ENCODE measurements around the gene MRNIP.

The MRNIP gene

DNA sequence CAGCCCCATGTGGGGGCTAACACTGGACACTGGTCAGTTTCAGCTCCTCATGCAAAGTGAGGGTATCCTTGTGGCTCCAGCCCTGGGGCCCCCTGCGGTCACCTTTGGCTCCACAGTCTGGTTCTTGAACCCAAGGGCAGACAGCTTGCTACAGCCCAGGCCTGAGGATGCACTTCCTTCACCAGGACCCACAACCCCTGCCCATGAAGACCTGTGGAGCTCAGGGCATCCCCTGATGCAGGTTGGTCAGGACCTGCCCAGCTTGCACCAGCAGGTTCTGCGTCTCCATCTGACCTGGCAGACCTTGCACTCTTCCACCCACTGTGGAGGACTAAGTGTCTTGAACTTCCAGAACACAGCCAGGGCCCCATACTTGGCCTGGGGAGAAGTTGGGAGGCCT lies 3.7 kb upstream of the MRNIP start:
- no peak for DNase-seq (ENCODE audit: low read depth)
- no peak overlapping the region for H3K4me3 ChIP-seq (ENCODE audit: low read depth, low read length)
- TF ChIP-seq, protein P1, sequence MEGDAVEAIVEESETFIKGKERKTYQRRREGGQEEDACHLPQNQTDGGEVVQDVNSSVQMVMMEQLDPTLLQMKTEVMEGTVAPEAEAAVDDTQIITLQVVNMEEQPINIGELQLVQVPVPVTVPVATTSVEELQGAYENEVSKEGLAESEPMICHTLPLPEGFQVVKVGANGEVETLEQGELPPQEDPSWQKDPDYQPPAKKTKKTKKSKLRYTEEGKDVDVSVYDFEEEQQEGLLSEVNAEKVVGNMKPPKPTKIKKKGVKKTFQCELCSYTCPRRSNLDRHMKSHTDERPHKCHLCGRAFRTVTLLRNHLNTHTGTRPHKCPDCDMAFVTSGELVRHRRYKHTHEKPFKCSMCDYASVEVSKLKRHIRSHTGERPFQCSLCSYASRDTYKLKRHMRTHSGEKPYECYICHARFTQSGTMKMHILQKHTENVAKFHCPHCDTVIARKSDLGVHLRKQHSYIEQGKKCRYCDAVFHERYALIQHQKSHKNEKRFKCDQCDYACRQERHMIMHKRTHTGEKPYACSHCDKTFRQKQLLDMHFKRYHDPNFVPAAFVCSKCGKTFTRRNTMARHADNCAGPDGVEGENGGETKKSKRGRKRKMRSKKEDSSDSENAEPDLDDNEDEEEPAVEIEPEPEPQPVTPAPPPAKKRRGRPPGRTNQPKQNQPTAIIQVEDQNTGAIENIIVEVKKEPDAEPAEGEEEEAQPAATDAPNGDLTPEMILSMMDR (IDR thresholded peaks at IDR 0.05; ENCODE audit: insufficient read depth, low read depth, low read length, missing control alignments) = no peak

DNA sequence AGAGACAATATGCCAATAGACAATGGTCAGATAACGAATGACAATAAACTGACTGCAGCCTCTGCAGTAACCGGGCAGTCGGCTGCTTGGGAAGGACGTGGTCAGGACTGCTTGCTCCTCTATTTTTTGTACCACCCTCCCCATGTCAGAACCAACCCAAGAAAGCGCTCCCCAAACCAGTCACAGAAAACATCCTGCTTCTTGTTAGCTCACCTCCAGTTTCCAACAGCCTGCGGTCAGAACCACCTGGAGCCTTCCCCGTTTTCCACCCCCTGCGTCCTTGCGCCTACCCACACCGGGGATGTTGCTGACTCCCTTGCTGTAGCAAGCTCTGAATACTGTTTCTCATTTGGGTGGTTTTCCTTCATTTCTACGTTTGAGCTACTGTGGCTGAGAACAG lies 1.7 kb upstream of the MRNIP start:
- H3K4me3 ChIP-seq (ENCODE audit: low read depth, low read length) = no peak overlapping the region
- TF ChIP-seq, protein P1 (IDR thresholded peaks at IDR 0.05; ENCODE audit: insufficient read depth, low read depth, low read length, missing control alignments) = no peak
- no peak for DNase-seq (ENCODE audit: low read depth)

DNA sequence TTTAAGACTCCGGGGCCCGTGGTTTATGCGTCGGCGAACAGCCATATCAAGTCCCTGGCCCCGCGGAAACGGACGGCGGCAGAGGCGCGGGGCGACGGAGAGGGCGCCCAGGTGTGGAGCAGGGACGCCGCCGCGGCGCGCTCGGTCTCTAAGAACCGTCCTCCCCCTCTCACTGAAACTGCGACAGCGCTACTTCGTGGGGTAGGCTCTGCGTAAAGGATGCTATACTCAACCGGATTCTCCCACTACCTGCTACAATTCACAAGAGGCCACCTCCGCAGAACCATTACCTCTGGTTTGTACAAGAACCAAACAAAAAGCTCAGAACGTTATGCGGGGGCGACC lies 404 bp downstream of the MRNIP start:
- DNase-seq (ENCODE audit: low read depth) = peak; percentile 64
- peak overlapping the region; percentile 97 for H3K4me3 ChIP-seq (ENCODE audit: low read depth, low read length)
- TF ChIP-seq, protein P1 (IDR thresholded peaks at IDR 0.05; ENCODE audit: insufficient read depth, low read depth, low read length, missing control alignments) = no peak

DNA sequence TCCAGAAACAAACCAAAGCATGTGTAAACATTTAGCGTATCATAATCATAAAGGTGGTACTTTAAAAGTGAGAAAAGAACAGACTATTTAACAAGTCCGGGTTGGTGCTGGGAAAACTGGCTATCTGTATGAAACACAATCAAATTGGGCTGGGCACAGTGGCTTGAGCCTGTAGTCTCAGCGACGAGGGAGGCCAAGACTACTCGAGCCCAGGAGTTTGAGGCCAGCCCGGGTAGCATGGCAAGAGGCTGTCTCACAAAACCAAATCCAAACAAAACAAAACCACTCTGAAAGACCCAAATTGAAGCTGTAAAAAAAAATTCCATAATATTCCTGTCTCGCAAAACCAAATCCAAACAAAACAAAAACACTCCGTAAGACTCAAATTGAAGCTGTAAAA lies 4.3 kb downstream of the MRNIP start:
- TF ChIP-seq, protein P1 (IDR thresholded peaks at IDR 0.05; ENCODE audit: insufficient read depth, low read depth, low read length, missing control alignments) = no peak
- no peak overlapping the region for H3K4me3 ChIP-seq (ENCODE audit: low read depth, low read length)
- no peak for DNase-seq (ENCODE audit: low read depth)

DNA sequence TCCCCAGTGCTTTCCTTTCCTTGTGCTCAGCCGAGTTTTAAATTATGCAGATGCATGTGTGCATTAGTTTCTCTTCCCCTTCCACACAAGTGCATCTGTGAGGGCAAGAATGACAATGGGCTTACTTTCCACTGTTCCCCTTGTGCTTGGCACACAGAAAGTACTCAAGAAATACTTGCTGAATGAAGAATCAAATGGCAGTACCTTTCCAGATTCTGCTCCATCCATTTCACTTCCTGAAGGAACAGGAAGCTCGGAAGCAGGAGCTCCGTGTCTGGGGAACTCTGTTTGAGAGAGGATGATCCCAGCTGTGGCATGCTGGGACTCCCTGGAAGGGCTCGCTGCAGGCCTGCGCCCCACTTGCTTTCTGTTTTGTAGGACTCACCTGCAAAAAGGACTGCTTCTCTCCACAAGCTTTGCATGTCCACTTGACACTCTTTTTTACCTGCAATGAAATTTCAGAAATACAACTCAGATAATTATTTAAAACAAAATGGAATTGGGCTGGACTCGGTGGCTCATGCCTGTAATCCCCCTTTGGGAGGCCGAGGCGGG lies 5.5 kb downstream of the MRNIP start:
- H3K4me3 ChIP-seq (ENCODE audit: low read depth, low read length) = peak overlapping the region; percentile 9; the same call in 1 of the 2 replicates
- peak; percentile 63 for DNase-seq (ENCODE audit: low read depth)
- TF ChIP-seq, protein P1 (IDR thresholded peaks at IDR 0.05; ENCODE audit: insufficient read depth, low read depth, low read length, missing control alignments) = no peak

DNA sequence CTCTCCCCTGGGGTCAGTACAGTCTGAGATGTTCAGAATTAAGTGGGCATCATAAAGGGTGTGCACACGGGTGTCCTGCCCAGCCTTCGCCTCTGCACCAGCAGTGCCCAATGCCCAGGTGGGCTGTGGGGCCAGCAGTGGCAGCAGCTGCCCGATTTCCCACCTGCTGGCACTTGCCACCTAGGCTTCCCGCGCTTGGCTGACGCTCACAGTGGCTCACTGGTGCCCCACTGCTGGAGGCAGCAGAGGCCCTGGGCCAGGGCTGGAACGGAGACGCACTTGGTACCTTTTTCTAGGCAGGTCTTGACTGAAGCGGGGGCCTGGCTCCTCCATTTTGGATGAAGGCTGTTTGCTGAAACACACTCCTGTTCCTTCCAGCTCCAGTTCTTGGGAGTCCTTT lies 17.0 kb downstream of the MRNIP start:
- TF ChIP-seq, protein P1 (IDR thresholded peaks at IDR 0.05; ENCODE audit: insufficient read depth, low read depth, low read length, missing control alignments) = no peak
- no peak for DNase-seq (ENCODE audit: low read depth)
- no peak overlapping the region for H3K4me3 ChIP-seq (ENCODE audit: low read depth, low read length)

DNA sequence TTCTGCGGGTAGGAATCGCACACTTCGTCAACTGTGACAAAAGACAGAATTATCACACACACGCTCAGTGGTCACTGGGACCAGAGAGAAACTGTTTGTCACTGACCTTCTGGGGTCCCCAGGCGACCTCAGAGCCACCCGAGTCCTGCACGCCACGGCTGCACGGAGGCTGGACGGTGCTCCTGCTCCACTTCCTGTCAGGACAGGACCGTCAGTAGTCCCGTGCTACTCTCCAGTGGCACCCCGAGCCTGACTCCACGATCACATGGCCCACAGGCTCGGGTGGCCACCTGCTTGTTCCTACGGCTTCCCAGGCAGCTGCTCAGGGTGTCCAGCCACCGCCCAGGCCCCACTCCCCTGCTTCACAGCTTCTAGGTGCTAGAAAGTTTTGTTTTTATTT lies 17.9 kb downstream of the MRNIP start:
- TF ChIP-seq, protein P1 (IDR thresholded peaks at IDR 0.05; ENCODE audit: insufficient read depth, low read depth, low read length, missing control alignments) = no peak
- H3K4me3 ChIP-seq (ENCODE audit: low read depth, low read length) = no peak overlapping the region
- DNase-seq (ENCODE audit: low read depth) = no peak

All from GM12865 (cell line).